ENCODE results near the gene KCNK17. TPM values are rescaled to one million over a fixed set of nuclear protein-coding genes. Genes with fewer than 3 reads are reported as not detected.

The KCNK17 gene
- total and polyA plus RNA-seq, 9 of the 15 experiments (the other 6 are each of a cell fraction or from before 2014, with no cell fraction given), result not detected

GRCh38 chr6:39304951-39305350, 9.3 kb downstream of the KCNK17 start (continued):
- no peak for TF ChIP-seq HINFP (tag; conservative IDR thresholded peaks at IDR 0.05; ENCODE audit: low read depth)

DNA sequence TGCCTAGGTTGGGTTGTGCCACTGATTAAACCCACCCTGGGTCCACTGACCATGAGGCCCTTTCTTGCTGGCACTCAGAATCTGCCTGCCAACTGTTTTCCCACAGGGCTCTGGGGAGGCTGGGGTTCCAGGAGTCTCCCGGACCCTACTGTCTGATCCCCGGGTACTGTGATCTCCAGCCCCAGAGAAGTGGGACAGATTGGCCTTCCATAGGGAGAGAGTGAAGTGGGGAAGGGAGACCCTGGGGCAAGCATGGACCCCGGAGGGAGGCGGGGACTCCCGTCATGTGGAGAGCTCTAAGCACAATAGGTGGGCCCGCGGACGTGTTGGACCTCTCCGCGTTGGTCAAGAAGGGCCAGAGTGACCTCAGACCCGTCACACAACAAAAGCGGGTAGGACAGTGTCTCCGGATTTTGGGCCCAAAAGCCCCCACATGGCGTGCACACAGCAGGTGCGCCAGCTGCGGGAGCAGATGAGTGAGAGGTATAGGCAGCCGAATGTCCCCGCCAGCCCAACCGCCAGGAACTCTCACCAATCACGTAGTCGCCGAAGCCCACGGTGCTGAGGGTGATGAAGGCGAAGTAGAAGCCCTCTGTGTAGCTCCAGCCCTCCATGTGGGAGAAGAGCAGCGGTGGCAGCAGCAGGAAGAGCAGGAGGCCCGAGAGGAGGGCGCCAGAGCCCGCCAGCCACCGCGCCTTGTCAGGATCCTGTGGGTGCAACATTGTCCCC, 10.6 kb downstream of the KCNK17 start:
- TF ChIP-seq PTRF (tag; IDR thresholded peaks at IDR 0.05) (no peak), CEBPB (tag; IDR thresholded peaks at IDR 0.05) (0 out of 2 replicates have a peak, but pooled peaks have one; percentile 16), NCOA4 (IDR thresholded peaks at IDR 0.05; ENCODE audit: partially characterized antibody) (no peak)
- TF ChIP-seq, protein P1, sequence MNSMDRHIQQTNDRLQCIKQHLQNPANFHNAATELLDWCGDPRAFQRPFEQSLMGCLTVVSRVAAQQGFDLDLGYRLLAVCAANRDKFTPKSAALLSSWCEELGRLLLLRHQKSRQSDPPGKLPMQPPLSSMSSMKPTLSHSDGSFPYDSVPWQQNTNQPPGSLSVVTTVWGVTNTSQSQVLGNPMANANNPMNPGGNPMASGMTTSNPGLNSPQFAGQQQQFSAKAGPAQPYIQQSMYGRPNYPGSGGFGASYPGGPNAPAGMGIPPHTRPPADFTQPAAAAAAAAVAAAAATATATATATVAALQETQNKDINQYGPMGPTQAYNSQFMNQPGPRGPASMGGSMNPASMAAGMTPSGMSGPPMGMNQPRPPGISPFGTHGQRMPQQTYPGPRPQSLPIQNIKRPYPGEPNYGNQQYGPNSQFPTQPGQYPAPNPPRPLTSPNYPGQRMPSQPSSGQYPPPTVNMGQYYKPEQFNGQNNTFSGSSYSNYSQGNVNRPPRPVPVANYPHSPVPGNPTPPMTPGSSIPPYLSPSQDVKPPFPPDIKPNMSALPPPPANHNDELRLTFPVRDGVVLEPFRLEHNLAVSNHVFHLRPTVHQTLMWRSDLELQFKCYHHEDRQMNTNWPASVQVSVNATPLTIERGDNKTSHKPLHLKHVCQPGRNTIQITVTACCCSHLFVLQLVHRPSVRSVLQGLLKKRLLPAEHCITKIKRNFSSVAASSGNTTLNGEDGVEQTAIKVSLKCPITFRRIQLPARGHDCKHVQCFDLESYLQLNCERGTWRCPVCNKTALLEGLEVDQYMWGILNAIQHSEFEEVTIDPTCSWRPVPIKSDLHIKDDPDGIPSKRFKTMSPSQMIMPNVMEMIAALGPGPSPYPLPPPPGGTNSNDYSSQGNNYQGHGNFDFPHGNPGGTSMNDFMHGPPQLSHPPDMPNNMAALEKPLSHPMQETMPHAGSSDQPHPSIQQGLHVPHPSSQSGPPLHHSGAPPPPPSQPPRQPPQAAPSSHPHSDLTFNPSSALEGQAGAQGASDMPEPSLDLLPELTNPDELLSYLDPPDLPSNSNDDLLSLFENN (IDR thresholded peaks at IDR 0.05; ENCODE audit: low read depth in 2 of 2, low read length in 2 of 2), result no peak
- in situ Hi-C loops (cut with MboI), result loop anchor here (5.0 kb wide), 2 partner anchors 136 to 431 kb away; no protein-coding TSS in a partner anchor
- intact Hi-C loops (cut with micrococcal nuclease), result loop anchor here (1.0 to 5.0 kb wide), 2 partner anchors 137 to 216 kb away; no protein-coding TSS in a partner anchor
- Histone ChIP-seq H3K9me3 (replicated peaks; ENCODE audit: control insufficient read depth, insufficient read depth, low read depth, low read length) (no peaks in the 10 kb centered on the region), H3K9ac (ENCODE audit: insufficient read depth in 1 of 2, low read depth in 2 of 2, low read length in 2 of 2) (peak overlapping the region in 1 of 2 experiments; percentile 28; a peak in 1 of 4 replicates), H3K27ac (ENCODE audit: extremely low read depth, low read depth, low read length) (no peak overlapping the region), H2AFZ (ENCODE audit: low read depth, low read length) (no peak overlapping the region), H4K20me1 (replicated peaks; ENCODE audit: control insufficient read depth, insufficient read depth, low read length) (peaks cover 13% of the 10 kb centered on the region; the same call in 1 of the 2 replicates), H3K4me3 (no peak overlapping the region), H3K36me3 (ENCODE audit: control insufficient read depth, insufficient read depth, low read length) (no peaks in the 10 kb centered on the region), H3K4me2 (ENCODE audit: insufficient read depth, low read length) (no peak overlapping the region), H3K27me3 (ENCODE audit: control insufficient read depth in 2 of 2, insufficient read depth in 2 of 2, low read length in 2 of 2) (peaks cover 21 to 65% of the 10 kb centered on the region in 2 experiments), H3K79me2 (ENCODE audit: control insufficient read depth, insufficient read depth, low read length) (no peaks in the 10 kb centered on the region), H3K9me1 (ENCODE audit: control insufficient read depth, insufficient read depth, low read length) (peaks cover 7% of the 10 kb centered on the region), H3K4me1 (replicated peaks in 1 of 2; ENCODE audit: control insufficient read depth in 2 of 2, insufficient read depth in 2 of 2, low read length in 2 of 2) (peaks cover 0 to 13% of the 10 kb centered on the region in 2 experiments; a peak in 3 of 5 replicates)
- POLR2A ChIA-PET, result interaction anchor here (0.8 to 1.7 kb wide), 6 partner anchors 9 to 152 kb away, joined by 3 to 6 read pairs (median 4); no protein-coding TSS in a partner anchor
- no TSS peak for BruUV-seq (replicated peaks)
- WGBS (ENCODE audit: insufficient coverage, low coverage, missing lambda C conversion rate), result 17% methylated on average over 29 of the region's 30 CpGs
- ATAC-seq (peak; percentile 6; the same call in 2 of the 3 replicates), DNase-seq (ENCODE audit: extremely low read depth in 1 of 4, low spot score in 3 of 4) (no peak), FAIRE-seq (no peak)
- CTCF ChIA-PET (ENCODE audit: low intra/inter-chr PET ratio), result interaction anchor here (0.5 to 4.0 kb wide), 7 partner anchors 74 to 331 kb away, joined by 3 to 84 read pairs (median 4); partner anchors contain the start of gene KCNK5

All from K562 (cell line).